HL-60 (cell line): ENCODE data around the gene ABL1.

Source experiments
- DNase-seq, 2 experiments: peaks; one replicate each; pipeline ENCODE4 v3.0.0-alpha.2; 2010 to 2020; ENCODE audit warnings: low read depth in 1 of 2, low spot score in 1 of 2
- H3K27ac ChIP-seq: fragments of 250-450 bp; sonication (Bioruptor Pico); replicated peaks from 2 replicates; pipeline ENCODE4 v1.5.1; 2020; ENCODE audit warnings: mild to moderate bottlenecking, moderate library complexity
- H3K27me3 ChIP-seq: fragments of 250-450 bp; sonication (Bioruptor Pico); 2 replicates; pipeline ENCODE4 v1.5.1; 2021; ENCODE audit warnings: mild to moderate bottlenecking, moderate library complexity; ENCODE audit not compliant: insufficient read depth, poor library complexity, severe bottlenecking
- H3K4me3 ChIP-seq: replicated peaks from 2 replicates; pipeline ENCODE4 v1.5.1; 2011; ENCODE audit warnings: mild to moderate bottlenecking, control low read depth, low read length; ENCODE audit not compliant: insufficient read depth
- CTCF ChIP-seq: IDR thresholded peaks from one replicate; pipeline ENCODE4 v1.5.1; 2011; ENCODE audit warnings: low read length, control low read depth, inconsistent platforms; ENCODE audit not compliant: insufficient read depth
- GABPA ChIP-seq: IDR thresholded peaks from 2 replicates; pipeline ENCODE4 v1.6.1; 2012; ENCODE audit warnings: low read depth
- POLR2AphosphoS5 ChIP-seq: IDR thresholded peaks from 2 replicates; pipeline ENCODE4 v1.6.1; 2012; ENCODE audit warnings: low read depth
- REST ChIP-seq: IDR thresholded peaks from 2 replicates; pipeline ENCODE4 v1.6.1; 2012; ENCODE audit warnings: low read depth; ENCODE audit not compliant: insufficient replicate concordance
- SPI1 ChIP-seq: IDR thresholded peaks from 2 replicates; pipeline ENCODE4 v1.6.1; 2012; ENCODE audit warnings: low read depth, mild to moderate bottlenecking, borderline replicate concordance

The ABL1 gene

GRCh38 chr9:130914417-130915095 lies 79.5 kb downstream of the ABL1 start:
- DNase-seq, result no peak
- Histone ChIP-seq H3K4me3 (no peak overlapping the region), H3K27ac (no peak overlapping the region), H3K27me3 (no peaks in the 10 kb centered on the region)
- TF ChIP-seq SPI1, result no peak
- TF ChIP-seq POLR2AphosphoS5, result no peak
- TF ChIP-seq REST, result no peak
- no peak for TF ChIP-seq CTCF
- TF ChIP-seq GABPA, result no peak

GRCh38 chr9:130915096-130915447 lies 80.0 kb downstream of the ABL1 start:
- H3K27ac ChIP-seq, result no peak overlapping the region
- TF ChIP-seq GABPA, result no peak
- TF ChIP-seq REST, result no peak
- no peak for TF ChIP-seq SPI1
- TF ChIP-seq CTCF, result no peak
- TF ChIP-seq POLR2AphosphoS5, result no peak
- H3K27me3 ChIP-seq, result no peaks in the 10 kb centered on the region
- H3K4me3 ChIP-seq, result no peak overlapping the region
- DNase-seq, result no peak

GRCh38 chr9:130917168-130917960 lies 82.3 kb downstream of the ABL1 start:
- DNase-seq, result no peak
- H3K27me3 ChIP-seq, result no peaks in the 10 kb centered on the region

More at GRCh38 chr9:130917168-130917960, 82.3 kb downstream of the ABL1 start:
- no peak for TF ChIP-seq SPI1
- TF ChIP-seq POLR2AphosphoS5, result no peak
- no peak for TF ChIP-seq REST
- TF ChIP-seq CTCF, result no peak
- no peak for TF ChIP-seq GABPA
- no peak overlapping the region for H3K4me3 ChIP-seq
- H3K27ac ChIP-seq, result no peak overlapping the region
